Esophagus squamous epithelium (tissue), 4 donors: ENCODE measurements around the gene SAG.

Experiments
- POLR2A ChIP-seq, 4 donors: fragments of 450-650 bp; IDR thresholded peaks; one replicate each; pipeline ENCODE4 v1.6.1; 2017; ENCODE audit warnings: antibody characterized with exemption in 4 of 4, mild to moderate bottlenecking in 4 of 4, moderate library complexity in 3 of 4
- TF ChIP-seq, protein P1 (sequence below), 6 experiments: fragments of 450-650 bp in 4 of 6; fragments of 200-600 bp in 2 of 6; sonication (generic) in 2 of 6; IDR thresholded peaks; one replicate each; pipeline ENCODE4 v1.5.1; 2016 to 2019; ENCODE audit warnings: antibody characterized with exemption in 6 of 6, mild to moderate bottlenecking in 4 of 6, moderate library complexity in 4 of 6

DNA sequence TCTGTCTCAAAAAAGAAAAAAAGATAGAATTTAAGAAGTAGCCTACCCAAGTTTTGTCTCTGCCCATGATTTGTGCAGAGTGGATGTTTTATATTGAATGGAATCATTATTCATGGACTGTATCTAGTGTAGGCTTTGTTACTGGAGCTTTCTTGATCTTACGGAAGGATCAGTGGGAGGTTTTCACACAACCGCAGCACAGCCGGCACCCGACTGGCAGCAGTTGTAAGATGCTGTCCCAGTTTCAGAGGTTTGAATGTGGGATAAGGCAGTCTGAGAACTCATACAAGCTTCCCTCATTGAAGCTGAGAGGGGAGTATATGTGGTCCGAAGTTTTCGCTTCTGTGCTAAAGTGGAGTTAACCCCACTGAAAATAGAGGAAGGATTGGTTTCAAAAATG is 19.7 kb upstream of the SAG start:
- TF ChIP-seq, protein P1, sequence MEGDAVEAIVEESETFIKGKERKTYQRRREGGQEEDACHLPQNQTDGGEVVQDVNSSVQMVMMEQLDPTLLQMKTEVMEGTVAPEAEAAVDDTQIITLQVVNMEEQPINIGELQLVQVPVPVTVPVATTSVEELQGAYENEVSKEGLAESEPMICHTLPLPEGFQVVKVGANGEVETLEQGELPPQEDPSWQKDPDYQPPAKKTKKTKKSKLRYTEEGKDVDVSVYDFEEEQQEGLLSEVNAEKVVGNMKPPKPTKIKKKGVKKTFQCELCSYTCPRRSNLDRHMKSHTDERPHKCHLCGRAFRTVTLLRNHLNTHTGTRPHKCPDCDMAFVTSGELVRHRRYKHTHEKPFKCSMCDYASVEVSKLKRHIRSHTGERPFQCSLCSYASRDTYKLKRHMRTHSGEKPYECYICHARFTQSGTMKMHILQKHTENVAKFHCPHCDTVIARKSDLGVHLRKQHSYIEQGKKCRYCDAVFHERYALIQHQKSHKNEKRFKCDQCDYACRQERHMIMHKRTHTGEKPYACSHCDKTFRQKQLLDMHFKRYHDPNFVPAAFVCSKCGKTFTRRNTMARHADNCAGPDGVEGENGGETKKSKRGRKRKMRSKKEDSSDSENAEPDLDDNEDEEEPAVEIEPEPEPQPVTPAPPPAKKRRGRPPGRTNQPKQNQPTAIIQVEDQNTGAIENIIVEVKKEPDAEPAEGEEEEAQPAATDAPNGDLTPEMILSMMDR (IDR thresholded peaks at IDR 0.05): no peak
- no peak for TF ChIP-seq POLR2A (IDR thresholded peaks at IDR 0.05)
